SK-N-MC (cell line): ENCODE data around the gene TCF3.

ENCODE experiments used
- EZH2 ChIP-seq: fragments of 200-600 bp; sonication (generic); IDR thresholded peaks from one replicate; pipeline ENCODE4 v1.6.1; 2017; ENCODE audit warnings: antibody characterized with exemption
- FOXP2 ChIP-seq: optimal IDR thresholded peaks from 2 replicates; pipeline ENCODE3; 2011; ENCODE audit warnings: mild to moderate bottlenecking, moderate library complexity; ENCODE audit not compliant: insufficient read depth; ENCODE audit errors: extremely low read length, control extremely low read depth
- POLR2AphosphoS5 ChIP-seq: IDR thresholded peaks from 2 replicates; pipeline ENCODE4 v1.6.1; 2012; ENCODE audit warnings: mild to moderate bottlenecking, low read depth, low read length, borderline replicate concordance

- no peak for TF ChIP-seq POLR2AphosphoS5
- TF ChIP-seq EZH2 = no peak
- TF ChIP-seq FOXP2 = no peak
Measured at GRCh38 chr19:1668486-1669270, 16.3 kb upstream of the TCF3 start.
